OCI-LY3 (cell line): ENCODE results near the gene HOXC9.
A peak's percentile ranks its signal among the peaks of the same experiment; 100 is the strongest.

Experiments
- H2AFZ ChIP-seq: fragments of 200-600, 300-600 bp; shearing (Covaris generic); 2 replicates; pipeline ENCODE4 v1.6.0; 2014; ENCODE audit warnings: antibody characterized with exemption, low read depth, low read length
- H3K27ac ChIP-seq: fragments of 200-600, 300-600 bp; sonication (generic); 2 replicates; pipeline ENCODE4 v1.5.1; 2014; ENCODE audit warnings: mild to moderate bottlenecking, low read length, moderate library complexity, mixed read lengths
- H3K27me3 ChIP-seq: fragments of 200-600, 300-600 bp; sonication (generic); 2 replicates; pipeline ENCODE4 v1.6.1; 2014; ENCODE audit warnings: low read depth, low read length, mixed read lengths
- H3K36me3 ChIP-seq: fragments of 200-600, 300-600 bp; sonication (generic); replicated peaks from 2 replicates; pipeline ENCODE3; 2014; ENCODE audit warnings: low read depth, low read length, mixed read lengths
- H3K4me1 ChIP-seq: fragments of 300-600, 200-600 bp; sonication (generic); 2 replicates; pipeline ENCODE4 v1.6.1; 2014; ENCODE audit warnings: low read length, mixed read lengths
- H3K4me2 ChIP-seq: fragments of 200-600, 300-600 bp; sonication (generic); 2 replicates; pipeline ENCODE4 v1.6.1; 2014; ENCODE audit warnings: low read length, mixed read lengths
- H3K4me3 ChIP-seq: fragments of 300-600, 200-600 bp; sonication (generic); 2 replicates; pipeline ENCODE4 v1.5.1; 2014; ENCODE audit warnings: antibody characterized with exemption, mild to moderate bottlenecking, low read length, moderate library complexity
- H3K79me2 ChIP-seq: fragments of 300-600, 200-600 bp; shearing (Covaris generic); 2 replicates; pipeline ENCODE4 v1.6.1; 2014; ENCODE audit warnings: mild to moderate bottlenecking, low read length, mixed read lengths
- H3K9ac ChIP-seq: fragments of 300-600, 200-600 bp; shearing (Covaris generic); 2 replicates; pipeline ENCODE4 v1.6.0; 2014; ENCODE audit warnings: mild to moderate bottlenecking, low read length, moderate library complexity
- H3K9me3 ChIP-seq: fragments of 200-600, 300-600 bp; shearing (Covaris generic); 2 replicates; pipeline ENCODE4 v1.6.1; 2014; ENCODE audit warnings: low read length, mixed read lengths; ENCODE audit not compliant: insufficient read depth
- H4K20me1 ChIP-seq: fragments of 200-600, 300-600 bp; sonication (generic); 2 replicates; pipeline ENCODE4 v1.6.1; 2016; ENCODE audit warnings: low read length, mixed read lengths; ENCODE audit not compliant: insufficient read depth
- EZH2phosphoT487 ChIP-seq: fragments of 200-600 bp; shearing (Covaris generic); IDR thresholded peaks from 2 replicates; pipeline ENCODE4 v1.6.1; 2018; ENCODE audit warnings: antibody characterized with exemption, mixed run types, low read depth
- TF ChIP-seq, protein P1 (sequence below): fragments of 200-600, 300-600 bp; sonication (generic); IDR thresholded peaks from 2 replicates; pipeline ENCODE4 v1.5.1; 2014; ENCODE audit warnings: antibody characterized with exemption, low read length, low read depth

Gene HOXC9

DNA sequence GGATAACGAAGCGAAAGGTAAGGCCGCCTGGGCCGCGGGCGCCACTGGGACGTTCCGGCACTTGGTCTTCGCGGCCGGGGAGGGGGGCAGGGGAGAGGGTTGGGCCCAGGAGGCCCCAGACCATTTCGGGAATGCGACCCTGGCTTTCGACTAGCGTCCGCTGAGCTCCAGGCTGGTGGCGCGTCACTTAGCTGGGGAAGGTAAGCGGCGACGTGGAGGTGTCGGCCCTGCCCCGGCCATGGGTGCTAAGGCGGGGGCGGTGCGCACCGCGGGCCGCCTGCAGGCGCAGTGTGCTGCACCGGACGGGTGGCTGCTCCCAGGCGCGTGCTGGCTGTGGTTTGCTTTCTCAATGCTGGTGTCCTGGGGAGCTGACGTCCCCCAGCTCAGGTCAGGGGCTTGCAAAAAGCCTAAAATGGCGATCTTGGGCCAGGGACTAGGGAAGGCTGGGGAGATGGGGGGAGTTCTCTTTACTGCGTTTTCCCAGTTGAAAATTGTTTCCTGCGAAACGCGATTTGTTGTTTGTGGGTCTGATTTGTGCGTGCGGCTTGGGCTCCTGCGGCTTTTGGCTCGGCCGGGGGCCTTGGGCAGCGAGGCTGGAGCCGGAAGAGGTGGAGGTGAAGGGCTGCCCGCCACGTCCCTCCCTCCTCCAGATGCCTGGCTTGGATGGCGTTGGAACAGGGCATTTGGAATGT is 13.8 kb upstream of the HOXC9 start:
- Histone ChIP-seq H3K9me3 (no peaks in the 10 kb centered on the region), H3K36me3 (no peaks in the 10 kb centered on the region), H3K79me2 (no peaks in the 10 kb centered on the region), H3K4me1 (peaks cover 61% of the 10 kb centered on the region), H3K9ac (no peak overlapping the region), H2AFZ (no peak overlapping the region), H3K27ac (no peak overlapping the region), H4K20me1 (no peaks in the 10 kb centered on the region), H3K4me3 (no peak overlapping the region), H3K4me2 (no peak overlapping the region), H3K27me3 (0 out of 2 replicates have a peak, but pooled peaks cover 7% of the 10 kb centered on the region)
- TF ChIP-seq EZH2phosphoT487: no peak
- TF ChIP-seq, protein P1, sequence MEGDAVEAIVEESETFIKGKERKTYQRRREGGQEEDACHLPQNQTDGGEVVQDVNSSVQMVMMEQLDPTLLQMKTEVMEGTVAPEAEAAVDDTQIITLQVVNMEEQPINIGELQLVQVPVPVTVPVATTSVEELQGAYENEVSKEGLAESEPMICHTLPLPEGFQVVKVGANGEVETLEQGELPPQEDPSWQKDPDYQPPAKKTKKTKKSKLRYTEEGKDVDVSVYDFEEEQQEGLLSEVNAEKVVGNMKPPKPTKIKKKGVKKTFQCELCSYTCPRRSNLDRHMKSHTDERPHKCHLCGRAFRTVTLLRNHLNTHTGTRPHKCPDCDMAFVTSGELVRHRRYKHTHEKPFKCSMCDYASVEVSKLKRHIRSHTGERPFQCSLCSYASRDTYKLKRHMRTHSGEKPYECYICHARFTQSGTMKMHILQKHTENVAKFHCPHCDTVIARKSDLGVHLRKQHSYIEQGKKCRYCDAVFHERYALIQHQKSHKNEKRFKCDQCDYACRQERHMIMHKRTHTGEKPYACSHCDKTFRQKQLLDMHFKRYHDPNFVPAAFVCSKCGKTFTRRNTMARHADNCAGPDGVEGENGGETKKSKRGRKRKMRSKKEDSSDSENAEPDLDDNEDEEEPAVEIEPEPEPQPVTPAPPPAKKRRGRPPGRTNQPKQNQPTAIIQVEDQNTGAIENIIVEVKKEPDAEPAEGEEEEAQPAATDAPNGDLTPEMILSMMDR: no peak

DNA sequence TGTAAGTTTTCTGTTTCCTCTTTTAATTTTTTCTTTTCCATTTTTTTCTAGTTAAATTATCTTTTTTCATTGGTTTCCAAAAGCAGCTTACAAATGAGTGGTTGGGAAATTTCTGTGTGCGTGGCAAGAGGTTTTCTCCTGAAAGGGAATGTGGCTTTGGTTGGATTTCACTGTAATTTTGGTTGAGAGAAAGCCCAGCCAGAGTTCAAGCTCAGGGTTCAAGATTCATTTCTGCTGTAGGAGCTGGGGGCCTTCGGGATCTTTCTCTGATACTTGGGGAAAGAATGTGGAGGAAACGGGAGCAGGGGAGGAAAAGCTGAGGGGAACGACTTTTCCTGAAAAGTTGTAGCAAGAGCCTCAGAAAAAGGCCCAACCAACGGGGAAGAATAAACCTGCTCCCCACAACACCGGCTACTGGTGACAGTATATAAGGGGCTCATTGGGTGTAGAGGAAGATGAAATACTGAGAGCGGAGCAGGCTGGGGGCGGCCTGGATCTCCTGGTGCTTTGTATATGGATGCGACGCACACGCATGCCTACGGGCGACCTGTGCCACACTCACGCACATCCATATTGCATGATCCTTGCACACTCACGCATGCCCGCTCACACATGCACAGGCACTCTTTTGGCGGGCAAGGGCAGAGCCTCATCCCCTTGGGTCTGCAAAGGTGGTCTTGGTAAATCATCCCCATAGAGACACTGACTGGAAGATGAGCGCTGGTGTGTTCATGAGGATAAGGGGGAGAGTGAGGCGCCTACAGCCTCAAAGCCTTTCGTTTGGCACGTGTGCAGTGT is 13.1 kb upstream of the HOXC9 start:
- Histone ChIP-seq H3K27ac (no peak overlapping the region), H3K27me3 (0 out of 2 replicates have a peak, but pooled peaks cover 8% of the 10 kb centered on the region), H3K36me3 (no peaks in the 10 kb centered on the region), H3K79me2 (no peaks in the 10 kb centered on the region), H4K20me1 (no peaks in the 10 kb centered on the region), H2AFZ (no peak overlapping the region), H3K4me1 (peaks cover 61% of the 10 kb centered on the region), H3K4me3 (no peak overlapping the region), H3K4me2 (no peak overlapping the region), H3K9ac (no peak overlapping the region), H3K9me3 (no peaks in the 10 kb centered on the region)
- TF ChIP-seq EZH2phosphoT487: no peak
- TF ChIP-seq, protein P1: no peak

DNA sequence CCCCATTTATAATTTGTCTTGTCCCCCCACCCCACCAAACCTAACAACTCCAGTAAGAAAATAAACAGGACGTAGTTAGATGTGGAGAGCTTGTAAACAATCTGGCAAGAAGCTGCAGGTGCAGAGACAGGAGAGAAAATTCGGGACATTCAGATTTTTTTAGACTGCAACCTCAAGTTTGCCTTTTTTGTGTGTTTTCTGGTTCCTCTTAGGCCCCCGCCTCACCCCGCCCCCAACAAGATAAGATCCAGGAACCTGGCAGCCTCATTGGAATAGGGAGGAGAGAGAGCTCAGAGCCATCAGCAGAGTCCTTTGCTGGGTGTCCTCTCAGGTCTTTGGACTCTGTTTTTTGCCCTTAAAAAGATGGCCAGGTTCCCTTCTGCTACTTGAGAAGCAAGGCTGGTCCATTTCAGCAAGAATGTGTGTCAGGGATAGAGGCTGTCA is 12.2 kb upstream of the HOXC9 start:
- Histone ChIP-seq H3K27me3 (0 out of 2 replicates have a peak, but pooled peaks cover 8% of the 10 kb centered on the region), H3K9ac (no peak overlapping the region), H2AFZ (no peak overlapping the region), H3K4me1 (peaks cover 68% of the 10 kb centered on the region), H3K4me3 (no peak overlapping the region), H3K9me3 (no peaks in the 10 kb centered on the region), H3K4me2 (peak overlapping the region; percentile 99; the same call in 1 of the 2 replicates), H3K36me3 (no peaks in the 10 kb centered on the region), H3K27ac (no peak overlapping the region), H3K79me2 (no peaks in the 10 kb centered on the region), H4K20me1 (no peaks in the 10 kb centered on the region)
- no peak for TF ChIP-seq EZH2phosphoT487

DNA sequence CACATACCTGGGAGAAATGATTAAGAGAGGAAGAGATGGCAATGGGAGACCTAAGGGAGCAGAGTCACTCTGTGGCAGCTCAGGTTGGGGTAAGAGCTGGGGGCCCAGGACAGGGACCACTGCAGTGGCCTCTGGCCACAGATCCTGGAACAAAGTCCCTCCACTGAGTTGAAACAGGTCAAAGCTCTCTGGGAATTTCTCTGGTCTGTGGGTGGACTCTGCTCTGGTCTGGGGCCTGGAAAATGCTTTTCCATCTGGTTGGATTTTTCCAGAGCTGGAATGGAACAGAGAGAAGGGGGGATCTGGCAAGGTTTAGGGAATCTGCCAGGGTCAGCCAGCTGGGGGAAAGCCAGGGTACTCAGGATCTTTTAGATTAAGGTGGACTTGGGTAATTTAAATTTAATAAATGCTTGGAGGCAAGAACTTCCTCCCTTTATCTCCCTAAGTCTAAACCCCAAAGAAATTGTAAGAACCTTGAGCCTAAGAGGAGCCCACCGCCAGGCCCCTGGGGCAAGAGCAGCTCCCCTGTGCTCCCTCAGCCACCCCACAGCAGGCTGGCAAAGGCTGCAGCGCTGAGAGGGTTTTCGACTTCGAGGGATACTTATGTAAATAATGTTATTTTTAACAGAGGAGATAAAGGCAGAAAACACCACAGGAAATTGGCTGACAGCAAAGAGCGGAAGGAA is 11.3 kb upstream of the HOXC9 start:
- Histone ChIP-seq H3K9ac (peak overlapping the region; percentile 31), H3K79me2 (no peaks in the 10 kb centered on the region), H2AFZ (no peak overlapping the region), H3K27ac (peak overlapping the region; percentile 58), H3K4me2 (peak overlapping the region; percentile 99), H3K4me3 (peak overlapping the region; percentile 77), H3K9me3 (no peaks in the 10 kb centered on the region), H3K36me3 (no peaks in the 10 kb centered on the region), H3K27me3 (0 out of 2 replicates have a peak, but pooled peaks cover 8% of the 10 kb centered on the region), H4K20me1 (no peaks in the 10 kb centered on the region), H3K4me1 (peaks cover 75% of the 10 kb centered on the region)
- TF ChIP-seq, protein P1: no peak
- no peak for TF ChIP-seq EZH2phosphoT487
